ENCODE data around the gene THAP2.

The THAP2 gene

GRCh38 chr12:71702590-71702989, 38.5 kb downstream of the THAP2 start:
- Histone ChIP-seq H3K9me3 (replicated peaks in 1 of 11) (no peaks in the 10 kb centered on the region), H4K20me1 (no peaks in the 10 kb centered on the region), H3K9ac (no peak overlapping the region), H3K27me3 (no peaks in the 10 kb centered on the region), H3K27ac (no peak overlapping the region), H3K4me3 (no peak overlapping the region), H3K4me2 (no peak overlapping the region), H3K4me1 (peaks cover 0 to 6% (median 0%) of the 10 kb centered on the region in 10 experiments; a peak in 1 of 20 replicates), H3K36me3 (peaks cover 46 to 85% (median 67%) of the 10 kb centered on the region in 11 experiments)
- TF ChIP-seq Cebpa-rat (IDR thresholded peaks at IDR 0.05), result no peak

- Histone ChIP-seq H3K27ac (no peak overlapping the region), H3K4me3 (no peak overlapping the region), H3K36me3 (peaks cover 39 to 79% (median 60%) of the 10 kb centered on the region in 11 experiments), H3K9ac (no peak overlapping the region), H3K4me1 (peaks cover 0 to 6% (median 0%) of the 10 kb centered on the region in 10 experiments; a peak in 1 of 20 replicates), H3K27me3 (no peaks in the 10 kb centered on the region), H4K20me1 (no peaks in the 10 kb centered on the region), H3K9me3 (replicated peaks in 1 of 11) (no peaks in the 10 kb centered on the region), H3K4me2 (no peak overlapping the region)
- no peak for TF ChIP-seq Cebpa-rat (IDR thresholded peaks at IDR 0.05)
These were observed 39.1 kb downstream of the THAP2 start for GRCh38 chr12:71703206-71703605.

GRCh38 chr12:71704920-71705319, 40.8 kb downstream of the THAP2 start:
- Histone ChIP-seq H3K9ac (no peak overlapping the region), H3K27ac (no peak overlapping the region), H4K20me1 (no peaks in the 10 kb centered on the region), H3K4me1 (peaks cover 0 to 6% (median 0%) of the 10 kb centered on the region in 10 experiments; a peak in 1 of 20 replicates), H3K4me3 (no peak overlapping the region), H3K36me3 (peaks cover 22 to 62% (median 44%) of the 10 kb centered on the region in 11 experiments), H3K27me3 (no peaks in the 10 kb centered on the region), H3K9me3 (replicated peaks in 1 of 11) (no peaks in the 10 kb centered on the region), H3K4me2 (no peak overlapping the region)
- no peak for TF ChIP-seq Cebpa-rat (IDR thresholded peaks at IDR 0.05)

- no peak overlapping the region for H3K4me2 ChIP-seq
- peaks cover 7 to 28% (median 12%) of the 10 kb centered on the region in 11 experiments; a peak in 20 of 22 replicates for H3K9me3 ChIP-seq (replicated peaks in 1 of 11)
- peaks cover 5 to 32% (median 18%) of the 10 kb centered on the region in 11 experiments; a peak in 15 of 22 replicates for H3K36me3 ChIP-seq
- no peaks in the 10 kb centered on the region; a peak in 1 of 20 replicates for H3K4me1 ChIP-seq
- H3K27ac ChIP-seq, result no peak overlapping the region
- no peak overlapping the region for H3K9ac ChIP-seq
- H4K20me1 ChIP-seq, result no peaks in the 10 kb centered on the region
- H3K27me3 ChIP-seq, result no peaks in the 10 kb centered on the region
- no peak for TF ChIP-seq Cebpa-rat (IDR thresholded peaks at IDR 0.05)
- H3K4me3 ChIP-seq, result no peak overlapping the region
These were observed 44.6 kb downstream of the THAP2 start for GRCh38 chr12:71708658-71709057.

- no peak overlapping the region for H3K4me3 ChIP-seq
- H3K36me3 ChIP-seq, result peaks cover 0 to 14% (median 8%) of the 10 kb centered on the region in 11 experiments; a peak in 12 of 22 replicates
- no peaks in the 10 kb centered on the region for H3K4me1 ChIP-seq
- H3K27me3 ChIP-seq, result no peaks in the 10 kb centered on the region
- peaks cover 12 to 45% (median 18%) of the 10 kb centered on the region in 11 experiments for H3K9me3 ChIP-seq (replicated peaks in 1 of 11)
- no peaks in the 10 kb centered on the region for H4K20me1 ChIP-seq
- H3K4me2 ChIP-seq, result no peak overlapping the region
- H3K27ac ChIP-seq, result no peak overlapping the region
- H3K9ac ChIP-seq, result no peak overlapping the region
- no peak for TF ChIP-seq Cebpa-rat (IDR thresholded peaks at IDR 0.05)
These were observed 46.4 kb downstream of the THAP2 start for GRCh38 chr12:71710276-71711125.

GRCh38 chr12:71718611-71719010, 54.5 kb downstream of the THAP2 start:
- H4K20me1 ChIP-seq, result no peaks in the 10 kb centered on the region
- no peak for TF ChIP-seq Cebpa-rat (IDR thresholded peaks at IDR 0.05)
- H3K36me3 ChIP-seq, result no peaks in the 10 kb centered on the region
- H3K4me1 ChIP-seq, result no peaks in the 10 kb centered on the region
- H3K4me2 ChIP-seq, result no peak overlapping the region
- no peak overlapping the region for H3K27ac ChIP-seq
- H3K9ac ChIP-seq, result no peak overlapping the region
- peaks cover 4 to 18% (median 8%) of the 10 kb centered on the region in 11 experiments; a peak in 18 of 22 replicates for H3K9me3 ChIP-seq (replicated peaks in 1 of 11)
- H3K27me3 ChIP-seq, result no peaks in the 10 kb centered on the region
- H3K4me3 ChIP-seq, result no peak overlapping the region

GRCh38 chr12:71719647-71720370, 55.7 kb downstream of the THAP2 start:
- Histone ChIP-seq H3K27me3 (no peaks in the 10 kb centered on the region), H3K27ac (no peak overlapping the region), H3K9me3 (replicated peaks in 1 of 11) (peaks cover 0 to 6% (median 0%) of the 10 kb centered on the region in 11 experiments; a peak in 2 of 22 replicates), H3K4me2 (no peak overlapping the region), H3K9ac (no peak overlapping the region), H3K4me3 (no peak overlapping the region), H3K36me3 (no peaks in the 10 kb centered on the region), H4K20me1 (no peaks in the 10 kb centered on the region), H3K4me1 (no peaks in the 10 kb centered on the region)
- TF ChIP-seq Cebpa-rat (IDR thresholded peaks at IDR 0.05), result no peak

GRCh38 chr12:71721783-71722505, 57.8 kb downstream of the THAP2 start:
- TF ChIP-seq Cebpa-rat (IDR thresholded peaks at IDR 0.05), result no peak
- Histone ChIP-seq H3K27me3 (no peaks in the 10 kb centered on the region), H4K20me1 (no peaks in the 10 kb centered on the region), H3K4me3 (no peak overlapping the region), H3K4me2 (no peak overlapping the region), H3K27ac (no peak overlapping the region), H3K4me1 (no peaks in the 10 kb centered on the region), H3K9ac (no peak overlapping the region), H3K9me3 (replicated peaks in 1 of 11) (no peaks in the 10 kb centered on the region), H3K36me3 (no peaks in the 10 kb centered on the region)

GRCh38 chr12:71725011-71725410, 60.9 kb downstream of the THAP2 start:
- no peak for TF ChIP-seq Cebpa-rat (IDR thresholded peaks at IDR 0.05)
- H3K4me2 ChIP-seq, result no peak overlapping the region
- no peak overlapping the region for H3K4me3 ChIP-seq
- H3K27me3 ChIP-seq, result no peaks in the 10 kb centered on the region
- no peaks in the 10 kb centered on the region for H3K4me1 ChIP-seq
- no peak overlapping the region for H3K9ac ChIP-seq
- H4K20me1 ChIP-seq, result no peaks in the 10 kb centered on the region
- no peak overlapping the region for H3K27ac ChIP-seq
- no peaks in the 10 kb centered on the region for H3K36me3 ChIP-seq
- H3K9me3 ChIP-seq (replicated peaks in 1 of 11), result no peaks in the 10 kb centered on the region

Measured in BLaER1 treated with 17β-estradiol and CSF1 and Interleukin-3, amounts not matched to agents 10 nM and 100 nM (cell line).